GM19328 (cell line): ENCODE measurements around the gene STK32C.

ENCODE experiments used
- ATAC-seq: cut with Tn5 transposase; IDR thresholded peaks from one replicate; pipeline ENCODE4 v1.9.1; 2021; ENCODE audit warnings: mild to moderate bottlenecking, moderate library complexity; ENCODE audit not compliant: unreplicated experiment

The STK32C gene

DNA sequence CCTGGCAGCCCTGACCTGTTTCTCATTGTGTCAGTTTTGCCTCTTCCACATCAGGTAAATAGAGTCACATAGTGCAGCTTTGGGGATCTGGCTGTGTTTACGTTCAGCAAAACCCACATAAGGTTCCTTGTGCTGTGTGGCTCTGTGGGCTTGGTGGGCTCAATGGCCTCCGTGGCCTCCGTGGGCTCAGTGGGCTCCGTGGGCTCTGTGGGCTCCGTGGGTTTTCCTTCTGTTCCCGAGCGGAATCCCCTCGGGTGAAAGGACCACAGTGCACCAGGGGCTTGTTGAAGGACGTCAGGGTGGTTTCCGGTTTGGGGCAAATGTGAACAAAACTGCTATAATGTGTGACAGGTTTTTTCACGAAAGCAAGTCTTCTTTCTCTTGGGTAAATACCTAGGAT lies 133.5 kb downstream of the STK32C start:
- no peak for ATAC-seq

DNA sequence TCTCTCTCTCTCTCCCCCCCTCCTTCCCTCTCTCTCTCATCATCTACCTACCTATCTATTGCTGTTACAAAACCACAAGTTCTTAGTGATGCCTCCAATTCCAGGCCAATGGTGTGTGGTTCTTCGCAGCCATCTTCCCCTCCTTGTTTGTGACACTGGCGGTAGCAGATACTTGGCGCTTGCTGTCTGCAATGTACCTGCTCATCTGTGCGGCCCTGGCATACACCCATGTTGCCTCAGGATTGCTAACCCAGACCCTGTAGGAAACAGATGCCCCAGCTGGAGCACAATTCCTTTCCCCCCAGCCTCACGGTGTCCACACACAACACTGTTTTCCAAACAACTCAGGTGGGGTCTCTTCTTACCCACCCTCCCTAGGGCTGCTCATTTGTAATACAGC lies 134.6 kb downstream of the STK32C start:
- no peak for ATAC-seq

DNA sequence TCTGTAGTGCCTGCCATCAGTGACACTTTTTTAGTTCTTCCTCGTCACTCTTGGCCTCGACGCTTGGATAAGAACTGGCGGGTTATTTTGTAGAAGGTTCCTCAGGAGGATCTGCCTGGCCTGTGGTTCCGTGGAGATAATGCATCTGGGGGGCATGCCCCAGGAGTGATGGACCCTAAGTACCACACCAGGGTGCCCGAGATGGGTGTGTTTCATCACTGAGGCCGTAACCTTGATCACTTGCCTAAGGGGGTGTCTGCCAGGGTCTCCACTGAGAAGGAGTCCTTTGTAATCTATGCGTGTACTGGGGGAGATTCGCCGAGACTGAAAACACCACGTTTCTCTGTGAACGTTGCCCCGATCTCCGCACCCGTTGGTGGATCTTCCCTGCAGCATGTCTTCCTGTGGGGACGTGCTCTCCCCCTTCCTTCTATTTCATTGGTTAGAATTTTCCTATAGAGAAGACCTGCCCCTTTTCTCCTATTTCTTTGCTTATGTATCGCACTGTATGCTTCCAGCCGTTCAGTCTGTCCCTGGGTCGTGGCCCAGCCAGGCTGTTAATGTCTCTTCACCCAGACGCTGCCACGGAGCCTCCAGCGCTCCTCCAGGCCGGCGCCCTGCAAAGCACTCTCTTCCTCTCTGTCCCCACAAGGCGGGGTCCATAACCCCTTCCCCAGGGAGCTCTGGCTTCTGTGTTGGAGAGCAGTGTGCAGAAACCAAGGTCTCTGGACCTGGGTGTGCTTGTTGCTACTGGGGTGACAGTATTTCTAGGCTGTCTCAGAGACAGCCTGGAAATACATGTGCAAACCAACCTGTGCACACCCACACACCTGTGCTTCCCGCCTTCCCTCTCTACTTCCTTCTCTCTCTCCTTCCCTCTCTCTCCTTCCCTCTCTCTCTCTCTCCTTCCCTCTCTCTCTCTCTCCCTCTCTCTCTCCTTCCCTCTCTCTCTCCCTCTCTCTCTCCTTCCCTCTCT lies 135.4 kb downstream of the STK32C start:
- ATAC-seq = no peak

DNA sequence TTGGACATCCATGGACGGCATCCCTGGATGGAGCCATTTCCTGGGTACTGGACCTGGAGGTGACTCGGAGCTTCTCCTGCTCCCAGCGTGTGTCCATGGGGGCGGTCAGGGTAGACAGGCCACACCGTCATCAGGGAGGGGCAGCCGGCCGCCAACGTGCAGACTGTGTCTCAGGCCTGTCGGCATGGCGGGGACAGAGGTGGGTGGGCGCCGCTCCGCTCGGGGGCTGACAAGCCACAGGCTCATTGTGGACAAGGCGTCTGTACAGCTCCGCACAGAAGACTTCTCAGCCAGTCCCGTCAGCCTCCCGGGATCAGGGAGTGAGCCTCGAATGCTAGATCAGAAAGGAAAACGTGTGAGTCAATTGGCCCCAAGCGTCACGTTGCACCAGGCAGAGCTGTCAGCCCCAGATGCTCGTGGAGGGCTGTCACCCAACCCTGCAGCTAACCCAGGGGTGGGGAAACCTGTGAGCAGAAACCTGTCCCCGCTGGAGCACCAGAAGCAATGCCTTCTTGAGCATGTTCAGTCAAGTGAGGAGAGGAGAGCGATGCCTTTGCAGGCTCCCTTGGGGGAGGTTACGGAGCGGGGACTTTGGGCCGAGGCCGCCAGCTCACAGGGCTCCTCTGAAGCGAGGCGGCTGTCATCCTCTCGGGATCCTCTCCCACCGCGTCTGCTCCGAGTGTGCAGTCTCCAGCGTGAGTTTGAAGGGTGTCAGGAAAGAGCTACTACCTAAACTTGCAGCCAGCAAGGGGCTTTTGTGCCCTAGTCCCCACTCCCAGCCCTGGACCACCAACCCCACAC lies 137.0 kb downstream of the STK32C start:
- ATAC-seq = no peak

DNA sequence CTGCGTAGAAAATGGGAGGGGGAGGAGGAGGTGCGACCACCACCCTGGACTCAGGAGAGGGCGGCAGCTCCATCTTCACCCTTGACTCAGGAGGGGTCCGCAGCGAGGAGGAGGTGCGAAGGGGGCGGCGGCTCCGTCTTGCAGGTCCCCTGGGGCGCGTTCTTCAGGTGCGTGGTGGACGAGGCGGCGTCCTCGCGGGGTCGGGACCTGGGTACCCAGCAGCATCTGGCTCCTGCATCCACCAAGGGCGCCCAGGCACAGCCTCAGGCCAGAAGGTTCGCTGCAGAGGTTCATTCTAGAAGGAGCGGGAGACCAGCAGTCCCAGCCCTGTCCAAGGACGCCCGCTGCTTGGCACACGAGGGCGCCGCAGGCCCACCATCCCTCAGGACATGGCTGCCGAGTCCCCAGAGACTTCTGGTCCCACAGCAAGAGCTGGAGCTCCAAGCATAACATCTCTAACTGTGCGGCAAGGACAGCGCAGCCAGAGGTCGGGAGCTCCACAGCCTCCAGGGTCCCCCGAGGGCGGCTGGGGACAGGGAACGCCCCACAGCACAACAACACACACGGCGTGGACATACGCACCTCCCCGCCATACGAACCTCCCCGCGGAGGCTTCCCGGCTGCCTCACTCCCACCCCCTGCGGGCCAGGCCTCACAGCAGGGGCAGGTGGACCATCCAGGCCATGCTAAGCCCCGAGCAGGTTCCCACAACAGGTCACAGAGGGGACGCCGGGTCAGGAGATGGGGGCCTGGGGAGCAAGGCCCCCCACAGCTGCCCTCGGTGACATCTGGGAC lies 137.8 kb downstream of the STK32C start:
- no peak for ATAC-seq

DNA sequence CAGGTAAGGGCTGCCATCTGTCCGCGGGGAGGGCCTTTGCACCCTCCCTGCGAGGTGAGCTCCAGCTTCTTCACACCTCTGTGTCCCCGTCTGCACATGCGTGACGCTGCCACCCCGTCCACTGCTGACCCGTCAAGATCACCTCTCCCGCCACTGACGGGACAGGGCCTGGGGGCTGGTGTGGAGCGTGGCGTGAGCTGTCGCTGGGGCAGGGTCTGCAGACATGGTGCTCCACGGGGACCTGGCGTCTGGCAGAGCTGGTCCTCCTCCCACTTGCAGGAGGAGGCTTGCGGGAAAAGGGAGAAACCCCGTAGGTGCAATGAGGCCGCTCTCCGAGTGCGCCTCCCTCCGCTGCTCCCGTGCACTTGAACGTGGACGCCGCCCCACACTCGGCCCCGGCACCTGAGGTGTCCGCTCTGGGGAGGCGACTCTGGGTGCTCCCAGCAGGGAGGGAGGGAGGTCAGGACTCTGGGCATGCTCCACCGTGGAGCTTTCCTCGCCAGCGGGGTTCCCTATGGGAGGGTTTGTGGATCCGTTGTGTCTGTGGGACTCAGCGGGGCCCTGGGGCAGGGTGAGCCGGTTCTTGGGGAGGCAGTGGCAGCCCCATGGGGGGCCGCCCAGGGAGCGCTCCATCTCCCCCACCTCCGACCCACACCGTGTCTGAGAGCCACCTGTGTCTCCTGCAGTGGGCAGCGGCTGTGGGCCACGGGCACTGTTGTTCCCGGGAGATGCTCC lies 138.6 kb downstream of the STK32C start:
- no peak for ATAC-seq

DNA sequence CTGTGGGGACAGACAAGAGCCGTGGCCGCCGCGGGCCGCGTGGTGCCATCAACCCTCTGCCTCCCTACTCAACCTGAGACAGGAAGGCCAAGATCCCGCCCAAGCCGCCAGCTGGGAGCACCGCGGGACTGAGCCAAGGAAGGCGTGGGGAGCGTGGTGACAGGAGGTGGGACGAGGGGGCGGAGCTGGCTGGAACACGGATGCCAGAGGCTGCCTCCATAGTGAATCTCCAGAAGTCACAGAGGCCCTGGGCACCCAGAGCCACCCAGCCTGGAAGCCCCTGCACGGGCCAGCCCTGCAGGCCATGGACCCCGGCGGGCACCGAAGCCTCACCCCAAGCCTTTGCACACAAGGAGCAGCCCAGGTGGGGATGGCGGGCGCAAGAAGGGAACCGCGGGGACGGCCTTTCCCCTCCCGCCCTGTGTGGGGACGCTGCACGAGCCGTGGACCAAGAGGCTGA lies 139.1 kb downstream of the STK32C start:
- no peak for ATAC-seq

DNA sequence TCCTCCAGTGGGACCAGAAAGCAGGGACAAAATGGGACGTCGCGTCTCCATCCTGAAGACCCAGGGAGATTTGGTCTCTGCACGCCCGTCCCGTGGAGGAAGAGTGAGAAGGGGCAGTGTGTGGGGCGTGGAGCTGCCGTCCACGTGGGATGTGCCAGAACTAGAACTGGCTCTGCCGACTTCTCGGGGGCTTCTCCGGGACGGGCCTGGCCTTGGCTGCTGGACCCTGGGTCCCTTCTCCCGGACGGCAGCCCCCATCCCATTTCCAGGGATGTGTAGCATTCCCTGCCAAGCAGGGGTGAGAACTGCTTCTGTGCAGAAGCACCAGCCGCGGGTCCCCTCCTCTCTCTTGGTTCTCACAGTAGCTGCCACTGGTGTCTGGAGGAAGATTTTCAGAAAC lies 139.8 kb downstream of the STK32C start:
- ATAC-seq = no peak

DNA sequence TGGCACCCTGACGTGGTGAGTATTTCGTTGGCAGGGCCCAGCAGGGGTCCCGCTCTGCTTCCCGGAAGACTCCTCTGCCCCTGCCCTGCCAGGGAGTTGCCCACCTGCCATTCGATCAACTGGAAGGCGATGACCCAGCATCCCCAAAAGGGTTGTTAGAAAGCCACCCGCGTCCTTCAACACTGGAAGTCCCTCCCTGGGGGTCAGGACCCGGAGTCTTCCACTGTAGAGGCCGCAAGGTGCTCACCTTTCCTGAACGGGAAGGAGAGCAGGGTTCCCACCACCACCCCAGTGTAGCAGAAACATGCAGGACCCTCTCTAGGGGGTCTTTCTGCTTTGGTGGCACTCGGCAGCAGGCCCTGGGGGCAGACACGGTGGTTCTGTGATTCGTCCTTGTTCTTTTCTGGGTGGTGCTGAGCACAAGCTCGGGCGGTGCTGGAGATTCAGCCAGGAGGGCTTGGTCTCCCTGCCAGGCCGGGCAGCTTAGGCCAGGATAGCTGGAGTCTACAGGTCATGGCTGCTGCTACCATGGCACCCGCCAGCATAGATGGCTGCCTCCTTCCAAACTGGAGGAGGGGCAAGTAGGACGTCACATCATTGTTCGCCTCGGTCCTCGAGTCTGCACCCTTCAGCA lies 140.6 kb downstream of the STK32C start:
- no peak for ATAC-seq

DNA sequence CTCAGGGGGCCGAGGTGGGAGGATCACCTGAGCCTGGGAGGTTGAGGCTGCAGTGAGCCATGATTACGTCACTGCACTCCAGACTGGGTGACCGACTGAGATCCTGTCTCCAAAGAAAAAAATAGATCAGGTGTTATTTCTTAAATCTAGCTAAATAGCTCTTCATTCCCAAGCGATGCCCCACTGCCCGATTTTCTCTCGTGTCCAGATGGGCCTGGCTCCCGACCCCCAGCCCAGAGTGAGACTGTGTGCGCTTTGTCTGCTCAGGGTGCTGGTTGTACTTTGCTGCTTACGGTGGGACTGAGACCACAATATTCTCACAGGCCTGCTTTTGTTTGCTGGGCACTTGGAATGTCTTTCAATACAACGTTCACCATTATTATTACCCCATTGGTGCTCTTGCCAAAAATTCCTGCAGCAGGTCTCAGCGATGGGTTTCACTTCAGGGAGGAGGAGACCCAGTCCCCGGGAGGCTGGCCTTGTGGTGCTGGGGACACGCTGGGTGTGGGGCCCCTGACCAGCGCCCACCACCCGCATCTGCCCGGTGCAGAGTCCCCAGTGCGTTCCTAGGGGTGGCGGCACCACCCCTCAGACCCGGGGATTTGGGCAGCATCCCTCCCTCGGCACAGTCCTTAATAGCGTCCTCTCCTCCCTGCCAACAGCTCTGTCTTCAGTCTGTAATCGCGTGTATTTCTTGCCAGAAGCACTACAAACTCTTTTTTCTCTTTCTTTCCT lies 141.4 kb downstream of the STK32C start:
- no peak for ATAC-seq

DNA sequence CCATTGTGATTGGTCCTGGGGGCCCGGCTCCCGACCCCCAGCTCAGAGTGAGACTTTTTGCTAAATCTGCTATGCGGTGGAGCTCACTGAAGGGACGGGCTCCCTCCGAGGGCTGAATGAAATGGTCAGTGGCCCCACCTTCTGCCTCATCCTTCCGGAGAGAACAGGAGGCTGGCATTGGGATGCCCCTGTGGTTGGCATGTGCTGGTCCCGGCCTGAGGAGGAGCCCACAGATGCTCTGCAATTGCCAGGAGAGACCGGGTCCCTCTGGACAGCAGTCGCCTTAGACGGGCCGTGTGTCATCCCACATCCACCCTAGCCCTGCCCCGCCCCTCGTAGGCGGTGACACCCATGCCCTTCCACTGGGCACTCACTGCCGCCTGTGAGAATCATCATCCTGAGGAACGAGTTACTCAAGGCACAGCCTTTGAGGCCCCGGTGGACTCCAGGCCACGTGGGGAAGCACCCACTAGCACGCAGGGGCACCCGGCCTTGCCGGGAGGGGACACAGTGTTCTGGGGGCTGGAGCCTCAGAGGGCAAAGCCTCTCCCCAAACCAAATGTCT lies 142.3 kb downstream of the STK32C start:
- ATAC-seq = no peak

DNA sequence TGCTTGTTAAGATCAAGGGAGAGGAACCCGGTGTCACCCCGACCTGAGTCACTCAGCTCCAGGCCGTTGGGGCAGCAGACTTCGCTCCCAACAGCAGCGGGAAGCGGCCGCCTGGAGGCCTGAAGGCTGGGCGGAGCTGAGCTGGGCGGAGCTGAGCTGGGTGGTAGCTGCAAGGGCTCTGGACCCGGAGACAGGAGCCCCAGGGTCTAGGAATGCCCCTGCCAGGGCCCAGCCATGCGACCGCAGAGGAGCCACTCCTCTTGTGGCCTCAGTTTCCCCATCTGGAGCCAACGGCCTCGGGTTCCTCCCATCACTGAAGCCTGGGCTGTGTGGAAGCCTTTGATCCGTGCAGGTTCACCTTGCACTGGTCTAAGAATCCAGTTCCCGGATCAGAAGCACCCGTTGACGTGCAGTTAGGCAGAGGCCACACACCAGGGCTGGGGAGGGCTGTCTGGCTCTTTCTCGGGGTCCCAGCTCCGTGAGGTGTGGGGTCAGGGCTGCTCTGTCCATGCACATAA lies 142.9 kb downstream of the STK32C start:
- no peak for ATAC-seq

DNA sequence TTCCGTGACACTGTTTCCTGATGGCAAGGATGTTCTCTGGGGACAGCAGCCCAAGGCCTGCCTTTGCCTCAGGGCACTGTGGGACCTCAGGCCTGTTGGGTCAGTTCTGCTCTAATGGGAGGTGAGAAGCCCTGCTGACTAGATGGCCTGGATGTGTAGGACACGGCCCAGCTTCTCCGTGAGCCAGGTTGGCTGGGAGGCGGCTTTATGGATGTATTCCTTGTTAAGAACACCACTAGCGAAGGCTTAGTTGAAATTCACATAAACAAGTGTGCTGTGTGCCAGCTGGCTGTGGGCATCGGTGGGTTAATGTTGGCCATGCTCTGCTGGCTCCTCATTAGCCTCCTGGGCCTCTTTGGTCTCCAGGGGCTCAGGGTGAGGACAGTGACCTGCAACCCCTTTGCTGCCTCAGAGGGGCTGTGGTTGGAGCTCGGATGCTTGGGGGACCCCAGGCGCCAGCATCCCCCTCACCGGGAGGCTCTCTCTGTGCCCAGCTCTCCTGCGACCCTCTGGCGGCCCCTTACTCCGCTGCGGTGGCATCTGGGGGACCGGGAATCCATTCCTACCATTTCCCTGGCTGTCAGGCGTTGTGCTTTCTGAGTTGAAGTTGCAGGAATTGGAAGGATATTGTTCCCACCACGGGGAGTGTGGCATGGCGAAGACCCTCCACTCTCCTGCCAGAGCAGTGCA lies 143.8 kb downstream of the STK32C start:
- ATAC-seq = no peak

DNA sequence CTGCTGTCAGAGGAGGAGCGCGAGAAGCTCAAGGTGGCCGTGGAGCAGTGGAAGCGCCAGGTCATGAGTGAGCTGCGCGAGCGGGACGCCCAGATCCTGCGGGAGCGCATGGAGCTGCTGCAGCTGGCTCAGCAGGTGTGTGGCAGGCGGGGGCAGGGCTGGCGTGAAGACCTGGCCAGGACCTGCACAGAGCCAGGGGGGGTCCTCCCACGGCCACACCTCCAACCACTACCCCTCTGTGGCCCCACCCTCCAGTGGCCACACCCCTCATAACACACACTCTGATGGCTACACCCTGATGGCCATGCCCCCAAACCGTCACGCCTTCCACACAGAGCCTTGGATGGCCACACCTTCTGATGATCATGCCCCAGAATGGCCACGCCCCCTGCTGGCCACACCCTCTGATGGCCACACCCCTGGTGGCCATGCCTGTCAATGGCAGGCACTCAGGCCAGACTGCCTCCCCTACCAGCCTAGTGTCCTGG lies 144.4 kb downstream of the STK32C start:
- ATAC-seq = no peak

DNA sequence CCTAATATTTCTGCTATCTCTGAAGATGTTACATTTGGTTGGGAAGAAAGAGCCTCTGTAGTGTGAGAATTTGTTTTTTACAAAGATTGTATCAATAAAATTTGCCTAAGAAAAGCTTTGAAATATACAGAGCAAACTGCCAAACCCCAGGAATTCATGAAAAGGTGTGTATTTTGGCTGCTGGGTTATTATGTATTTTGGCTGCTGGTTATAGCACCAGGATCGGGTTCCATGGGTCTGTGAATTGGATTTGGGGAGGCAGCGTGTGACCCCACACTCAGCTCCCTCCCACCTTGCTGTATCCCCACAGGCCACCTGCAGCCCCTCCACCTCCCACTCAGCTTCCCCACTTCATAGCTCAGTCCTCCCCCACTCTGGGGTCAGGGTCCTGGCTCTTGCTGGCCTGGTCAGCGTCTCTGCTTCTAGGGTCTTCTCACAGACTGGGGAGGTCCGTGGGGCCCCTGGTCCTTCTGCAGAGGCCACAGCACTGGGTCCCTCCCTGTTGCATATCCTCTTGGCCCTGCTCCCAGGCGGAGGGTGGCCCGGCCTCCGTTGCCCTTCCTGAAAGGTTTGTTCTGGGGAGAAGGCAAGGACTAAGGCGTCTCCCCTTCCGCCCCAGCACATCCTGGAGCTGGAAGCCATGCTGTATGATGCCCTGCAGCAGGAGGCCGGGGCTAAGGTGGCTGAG lies 145.0 kb downstream of the STK32C start:
- ATAC-seq = no peak

DNA sequence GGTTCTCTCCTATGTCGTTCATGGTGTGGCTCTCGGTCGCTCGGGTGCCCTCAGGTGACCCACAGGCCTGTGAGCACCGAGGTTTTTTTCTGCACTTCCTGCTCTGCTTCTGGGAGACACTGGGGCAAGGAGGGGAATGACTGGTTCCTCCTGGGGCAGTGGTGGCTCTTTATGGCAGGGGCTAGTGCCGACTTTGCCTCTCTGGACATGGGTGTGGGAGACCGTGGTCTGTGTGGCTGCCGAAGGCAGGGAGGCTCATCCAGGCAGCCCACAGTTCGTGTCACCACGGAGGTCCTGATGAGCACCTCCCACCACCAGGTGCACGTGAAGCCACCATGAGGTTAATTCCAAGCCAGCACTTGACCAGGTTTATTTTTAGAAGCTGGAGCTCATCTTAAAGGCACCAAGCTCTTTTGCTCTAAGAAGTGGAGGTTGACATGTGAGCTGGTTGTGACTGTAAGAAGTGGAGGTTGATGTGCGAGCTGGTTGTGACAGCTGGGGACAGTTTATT lies 145.7 kb downstream of the STK32C start:
- no peak for ATAC-seq
